AG04450 (cell line): Measurements from ENCODE around the gene HES5. TPM values are rescaled to one million over a fixed set of nuclear protein-coding genes. Genes with fewer than 3 reads are reported as not detected.

Experiments used
- CTCF ChIA-PET: fragments of 300-600, 350-600 bp; formaldehyde crosslinking; extraction: SDS; loops from one replicate; lab custom pipeline; 2022; ENCODE audit warnings: antibody characterized with exemption, inconsistent platforms; lab: Charles Lee
- POLR2A ChIA-PET: fragments of 350-600 bp; formaldehyde crosslinking; extraction: SDS; loops from one replicate; lab custom pipeline; 2021; ENCODE audit warnings: antibody characterized with exemption, inconsistent platforms; lab: Yijun Ruan, JAX
- DNase-seq: peaks from one replicate; pipeline ENCODE4 v3.0.0-alpha.2; 2011; ENCODE audit warnings: low read depth, low spot score
- H3K27ac ChIP-seq: one replicate; pipeline ENCODE4 v1.5.1; 2012; ENCODE audit warnings: low read depth, low read length, control low read depth
- H3K27me3 ChIP-seq: one replicate; pipeline ENCODE4 v1.6.0; 2012; ENCODE audit warnings: low read length; ENCODE audit not compliant: control insufficient read depth, insufficient read depth
- H3K4me3 ChIP-seq: 2 replicates; pipeline ENCODE4 v1.5.1; 2011; ENCODE audit warnings: mild to moderate bottlenecking, low read depth, low read length, control low read depth
- H3K9me3 ChIP-seq: 2 replicates; pipeline ENCODE4 v1.5.1; 2012; ENCODE audit warnings: low read length; ENCODE audit not compliant: control insufficient read depth, insufficient read depth
- polyA plus RNA-seq: library from polyadenylated mRNA; depleted of rRNA; stranded (reverse); fragments of >200 nt; gene quantifications from 2 replicates; pipeline ENCODE4 v1.2.3, GENCODE V29; 2011
- TF ChIP-seq, protein P1 (sequence below): IDR thresholded peaks from 2 replicates; pipeline ENCODE4 v1.5.1; 2011; ENCODE audit warnings: low read depth, low read length, control low read depth, inconsistent platforms

The HES5 gene
- polyA plus RNA-seq, 1 experiment: not detected

- POLR2A ChIA-PET: no interaction called here
- TF ChIP-seq, protein P1, sequence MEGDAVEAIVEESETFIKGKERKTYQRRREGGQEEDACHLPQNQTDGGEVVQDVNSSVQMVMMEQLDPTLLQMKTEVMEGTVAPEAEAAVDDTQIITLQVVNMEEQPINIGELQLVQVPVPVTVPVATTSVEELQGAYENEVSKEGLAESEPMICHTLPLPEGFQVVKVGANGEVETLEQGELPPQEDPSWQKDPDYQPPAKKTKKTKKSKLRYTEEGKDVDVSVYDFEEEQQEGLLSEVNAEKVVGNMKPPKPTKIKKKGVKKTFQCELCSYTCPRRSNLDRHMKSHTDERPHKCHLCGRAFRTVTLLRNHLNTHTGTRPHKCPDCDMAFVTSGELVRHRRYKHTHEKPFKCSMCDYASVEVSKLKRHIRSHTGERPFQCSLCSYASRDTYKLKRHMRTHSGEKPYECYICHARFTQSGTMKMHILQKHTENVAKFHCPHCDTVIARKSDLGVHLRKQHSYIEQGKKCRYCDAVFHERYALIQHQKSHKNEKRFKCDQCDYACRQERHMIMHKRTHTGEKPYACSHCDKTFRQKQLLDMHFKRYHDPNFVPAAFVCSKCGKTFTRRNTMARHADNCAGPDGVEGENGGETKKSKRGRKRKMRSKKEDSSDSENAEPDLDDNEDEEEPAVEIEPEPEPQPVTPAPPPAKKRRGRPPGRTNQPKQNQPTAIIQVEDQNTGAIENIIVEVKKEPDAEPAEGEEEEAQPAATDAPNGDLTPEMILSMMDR: no peak
- DNase-seq: no peak
Measured at GRCh38 chr1:2528611-2528965, 1.5 kb downstream of the HES5 start.

GRCh38 chr1:2528016-2528415, 2.0 kb downstream of the HES5 start:
- ChIA-PET POLR2A (no interaction called here), CTCF (no interaction called here)
- Histone ChIP-seq H3K9me3 (no peaks in the 10 kb centered on the region; the same call in 1 of the 2 replicates), H3K4me3 (no peak overlapping the region), H3K27ac (no peak overlapping the region), H3K27me3 (peaks cover 35% of the 10 kb centered on the region)
- TF ChIP-seq, protein P1: no peak
- DNase-seq: no peak

More at GRCh38 chr1:2528611-2528965, 1.5 kb downstream of the HES5 start:
- Histone ChIP-seq H3K27me3 (peaks cover 35% of the 10 kb centered on the region), H3K27ac (no peak overlapping the region), H3K4me3 (no peak overlapping the region), H3K9me3 (no peaks in the 10 kb centered on the region; the same call in 1 of the 2 replicates)
- CTCF ChIA-PET: no interaction called here

DNA sequence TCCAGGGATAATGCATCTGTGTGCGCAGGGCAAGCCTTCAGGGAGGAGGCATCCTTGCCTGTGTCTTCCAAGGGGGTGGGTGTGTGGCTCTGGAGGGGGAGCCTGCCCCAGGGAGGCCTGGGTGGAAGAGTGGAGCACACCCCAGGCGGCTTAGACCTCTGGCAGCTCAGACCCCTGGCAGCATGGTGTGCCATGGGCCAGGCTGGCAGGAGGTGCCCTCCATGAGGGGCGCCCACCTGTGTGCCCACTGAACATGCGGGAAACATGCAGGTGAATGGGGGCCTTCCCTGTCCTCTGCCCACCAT, 2.6 kb downstream of the HES5 start:
- Histone ChIP-seq H3K9me3 (no peaks in the 10 kb centered on the region; the same call in 1 of the 2 replicates), H3K27ac (no peak overlapping the region), H3K4me3 (no peak overlapping the region), H3K27me3 (peaks cover 35% of the 10 kb centered on the region)
- no peak for DNase-seq
- POLR2A ChIA-PET: no interaction called here
- TF ChIP-seq, protein P1: no peak
- CTCF ChIA-PET: no interaction called here

DNA sequence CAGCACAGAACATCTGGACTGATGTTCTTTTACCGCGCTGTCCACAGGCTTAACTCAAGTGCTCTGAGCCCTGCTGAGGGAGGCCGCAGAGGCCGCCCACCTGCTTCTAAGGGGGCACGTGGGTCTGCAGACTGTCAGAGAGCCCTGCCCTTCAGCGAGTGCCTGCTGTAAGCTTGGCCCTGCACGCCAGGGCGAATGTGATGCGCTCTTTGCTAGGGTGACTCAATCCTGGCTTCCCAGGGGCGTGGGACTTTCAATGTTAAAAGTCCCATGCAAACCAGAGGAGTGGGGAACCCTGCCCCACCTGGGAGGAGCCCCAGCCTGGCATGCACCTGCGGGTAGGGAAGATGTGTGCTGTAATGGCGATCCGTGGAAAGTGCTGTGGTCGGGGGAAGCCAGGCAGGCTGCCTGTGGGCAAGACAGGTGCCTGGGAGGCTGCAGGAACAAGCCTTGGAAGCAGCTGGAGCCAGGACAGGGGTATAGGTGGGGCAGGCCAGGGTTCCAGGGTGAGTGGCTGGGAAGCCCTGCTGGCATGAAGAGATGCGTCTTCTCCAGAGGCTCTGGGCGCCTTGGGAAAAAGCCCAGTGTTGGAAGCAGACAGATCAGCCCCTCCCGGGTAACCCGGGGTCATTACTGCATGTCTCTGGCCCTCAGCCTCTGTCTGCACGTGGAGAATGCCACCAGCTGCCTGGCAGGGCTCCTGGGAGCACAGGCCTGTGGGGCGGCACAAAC, 3.1 kb downstream of the HES5 start:
- TF ChIP-seq, protein P1: no peak
- peaks cover 35% of the 10 kb centered on the region for H3K27me3 ChIP-seq
- no peaks in the 10 kb centered on the region; the same call in 1 of the 2 replicates for H3K9me3 ChIP-seq
- no peak overlapping the region for H3K27ac ChIP-seq
- peak overlapping the region; percentile 47 for H3K4me3 ChIP-seq
- ChIA-PET POLR2A (interaction anchor here (1.5 kb wide), 1 partner anchor 19 kb away, joined by 6 read pairs; no protein-coding TSS in a partner anchor), CTCF (interaction anchor here (1.0 kb wide), 1 partner anchor 352 kb away, joined by 4 read pairs; no protein-coding TSS in a partner anchor)
- DNase-seq: no peak
